HG02759 (cell line): ENCODE measurements around the gene CCL27.

Source experiments
- ATAC-seq: cut with Tn5 transposase; IDR thresholded peaks from one replicate; pipeline ENCODE4 v1.9.1; 2021; ENCODE audit warnings: mild to moderate bottlenecking, moderate library complexity; ENCODE audit not compliant: unreplicated experiment

CCL27 gene

GRCh38 chr9:34685591-34685990, 23.1 kb upstream of the CCL27 start:
- no peak for ATAC-seq

DNA sequence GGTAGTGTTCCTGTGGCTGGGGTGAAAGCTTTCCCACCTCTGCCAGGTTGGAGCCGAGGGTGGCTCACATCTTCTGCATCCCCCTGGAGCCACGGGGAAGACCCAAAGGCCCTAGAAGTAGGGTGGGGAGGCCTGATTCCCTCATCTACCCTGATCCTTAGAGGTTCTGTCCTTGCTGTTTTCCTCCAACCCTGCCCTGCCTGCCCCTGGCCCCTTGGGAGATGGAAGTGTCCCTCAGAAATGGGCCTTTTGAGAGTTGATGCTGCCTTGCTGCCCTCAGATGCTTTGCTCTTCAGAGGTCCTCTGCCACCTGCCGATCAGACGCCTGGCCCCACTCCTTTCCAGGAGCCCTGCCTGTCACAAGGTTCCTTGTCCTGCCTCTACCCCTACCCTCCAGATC, 22.4 kb upstream of the CCL27 start:
- no peak for ATAC-seq

GRCh38 chr9:34684145-34684544, 21.7 kb upstream of the CCL27 start:
- ATAC-seq: no peak

DNA sequence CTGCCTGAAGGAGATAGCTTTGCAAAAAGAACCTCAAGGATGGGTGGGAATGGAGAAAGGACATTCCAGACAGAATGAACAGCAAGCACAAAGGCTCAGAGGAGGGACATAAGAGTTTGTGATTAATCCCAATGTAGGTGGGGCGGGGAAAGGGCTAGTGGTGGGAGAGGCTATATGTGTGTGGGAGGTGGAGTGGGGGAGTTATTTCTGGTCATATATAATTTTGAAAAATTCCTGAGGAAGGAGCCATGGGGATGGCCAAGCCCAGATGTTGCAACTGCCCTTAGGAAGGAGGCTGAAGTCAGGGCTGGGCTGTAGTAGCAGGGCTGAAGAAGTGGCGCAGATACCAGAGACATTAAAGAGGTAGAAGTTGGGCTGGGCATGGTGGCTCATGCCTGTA, 13.4 kb upstream of the CCL27 start:
- no peak for ATAC-seq

- no peak for ATAC-seq
These were observed 12.7 kb upstream of the CCL27 start for GRCh38 chr9:34675048-34675714.

DNA sequence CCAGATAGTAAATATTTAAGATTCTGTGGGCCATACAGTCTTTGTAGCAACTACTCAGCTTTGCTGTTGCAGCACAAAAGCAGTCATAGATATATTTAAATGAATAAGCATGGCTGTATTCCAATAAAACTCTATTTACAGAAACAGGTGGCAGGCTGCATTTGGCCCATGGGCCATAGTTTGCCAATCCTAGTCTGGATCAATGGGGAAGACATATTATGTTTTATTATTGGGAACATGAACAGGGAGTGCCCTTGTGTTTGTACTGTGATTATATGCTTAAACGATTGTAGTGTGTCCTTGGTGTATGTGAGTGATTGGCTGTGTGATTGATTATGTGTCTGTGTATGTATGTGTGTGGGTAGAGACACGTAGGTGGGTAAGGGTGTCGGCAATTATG, 12.0 kb upstream of the CCL27 start:
- no peak for ATAC-seq

- no peak for ATAC-seq
These were observed 8.8 kb upstream of the CCL27 start for GRCh38 chr9:34671307-34671706.

- no peak for ATAC-seq
These were observed 7.5 kb upstream of the CCL27 start for GRCh38 chr9:34669809-34670562.

DNA sequence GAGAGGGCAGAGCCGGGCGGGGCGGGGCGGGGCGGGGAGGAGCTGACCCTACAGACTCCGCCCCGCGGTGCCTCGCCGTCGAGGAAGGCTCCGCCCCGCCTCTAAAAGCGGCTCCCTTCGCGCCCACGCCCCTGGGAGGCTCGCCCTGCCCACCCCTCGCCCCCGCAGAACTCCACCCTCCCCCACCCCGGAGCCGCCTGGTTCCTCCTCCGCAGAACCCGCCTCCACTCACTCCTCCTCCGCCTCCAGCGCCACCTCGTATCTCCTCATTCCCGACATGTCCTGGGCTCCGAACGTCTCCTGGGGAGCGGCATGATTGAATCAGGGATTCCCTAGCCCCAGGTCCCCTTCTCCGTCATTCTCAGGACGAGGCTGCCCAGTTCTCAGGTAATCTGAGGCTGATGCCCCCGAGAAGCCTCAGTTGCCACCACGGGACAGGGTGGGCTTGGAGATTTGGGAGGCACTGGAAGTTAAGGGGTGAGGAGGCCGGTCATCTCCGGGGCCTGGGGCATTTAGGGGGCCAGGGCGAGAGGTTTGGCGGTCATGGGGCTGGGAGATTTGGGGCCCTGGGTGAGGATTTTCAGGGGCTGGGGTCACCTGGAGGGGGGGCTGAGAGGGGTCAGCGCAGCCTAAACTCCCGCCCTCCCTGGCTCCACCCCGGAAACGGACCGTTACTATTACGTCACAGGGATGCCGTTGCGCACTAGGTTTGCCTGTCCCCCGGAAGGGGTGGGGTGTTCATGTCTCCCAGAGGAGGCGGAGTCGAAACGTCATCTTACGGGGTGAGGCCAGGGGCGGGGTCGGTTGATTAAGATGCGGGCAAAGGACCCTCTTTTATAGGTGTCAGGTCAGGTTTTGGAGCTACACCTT, 3.2 kb upstream of the CCL27 start:
- ATAC-seq: peak; percentile 77

DNA sequence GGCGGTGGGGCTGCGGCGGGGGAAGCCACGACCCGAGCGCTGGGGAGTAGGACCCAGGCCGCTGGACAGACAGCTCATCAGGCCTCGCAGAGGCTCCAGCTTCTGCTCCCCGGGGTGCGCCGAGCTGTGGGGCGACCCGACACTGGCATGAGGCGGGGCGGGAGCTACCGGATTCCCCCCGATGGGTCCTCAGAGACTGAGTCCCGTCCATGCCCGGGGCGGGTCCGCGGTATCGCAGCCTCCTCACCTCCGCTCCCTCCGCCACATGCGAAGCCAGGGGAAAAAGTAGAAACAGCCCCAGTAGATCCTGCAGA, 2.6 kb upstream of the CCL27 start:
- peak; percentile 21 for ATAC-seq

DNA sequence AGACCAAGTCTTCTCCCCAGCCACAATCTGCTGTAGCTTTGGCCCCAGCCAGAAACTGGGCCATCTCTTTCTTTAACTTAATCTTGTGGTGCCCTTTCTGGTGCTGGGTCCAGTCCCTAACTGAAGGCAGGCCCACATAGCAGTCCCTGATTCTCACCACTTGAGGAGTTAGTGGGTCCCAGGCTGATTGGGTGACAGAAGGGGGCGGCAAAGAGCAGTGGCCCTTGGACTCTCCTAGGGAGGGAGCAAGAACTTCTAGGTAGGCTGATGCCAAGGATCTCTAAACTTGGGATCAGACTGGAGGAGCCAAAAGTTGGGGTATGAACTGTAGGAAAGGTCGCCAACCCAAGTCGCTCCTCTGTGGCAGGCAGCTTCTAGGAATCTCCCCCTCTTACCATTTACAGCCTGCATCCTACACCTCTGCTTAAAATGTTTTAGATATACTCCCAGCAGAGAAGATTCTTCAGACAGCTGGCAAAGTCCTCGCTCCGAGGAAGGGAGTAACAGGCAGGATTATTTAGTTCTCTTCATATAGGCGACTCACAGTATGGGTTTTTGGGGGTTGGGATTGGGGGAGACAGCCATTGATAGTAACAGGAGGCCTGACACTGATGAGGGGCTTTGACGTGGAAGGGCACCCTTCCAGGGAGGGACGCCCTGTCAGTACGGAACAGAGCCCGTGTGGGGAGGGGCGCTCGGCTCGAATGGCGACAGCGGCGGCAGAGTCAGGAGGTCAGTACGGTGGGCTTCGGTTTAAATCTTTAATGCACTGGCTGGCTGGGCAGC, 2.0 kb upstream of the CCL27 start:
- ATAC-seq: peak; percentile 53

- ATAC-seq: no peak
These were observed 797 bp upstream of the CCL27 start for GRCh38 chr9:34663303-34663605.

DNA sequence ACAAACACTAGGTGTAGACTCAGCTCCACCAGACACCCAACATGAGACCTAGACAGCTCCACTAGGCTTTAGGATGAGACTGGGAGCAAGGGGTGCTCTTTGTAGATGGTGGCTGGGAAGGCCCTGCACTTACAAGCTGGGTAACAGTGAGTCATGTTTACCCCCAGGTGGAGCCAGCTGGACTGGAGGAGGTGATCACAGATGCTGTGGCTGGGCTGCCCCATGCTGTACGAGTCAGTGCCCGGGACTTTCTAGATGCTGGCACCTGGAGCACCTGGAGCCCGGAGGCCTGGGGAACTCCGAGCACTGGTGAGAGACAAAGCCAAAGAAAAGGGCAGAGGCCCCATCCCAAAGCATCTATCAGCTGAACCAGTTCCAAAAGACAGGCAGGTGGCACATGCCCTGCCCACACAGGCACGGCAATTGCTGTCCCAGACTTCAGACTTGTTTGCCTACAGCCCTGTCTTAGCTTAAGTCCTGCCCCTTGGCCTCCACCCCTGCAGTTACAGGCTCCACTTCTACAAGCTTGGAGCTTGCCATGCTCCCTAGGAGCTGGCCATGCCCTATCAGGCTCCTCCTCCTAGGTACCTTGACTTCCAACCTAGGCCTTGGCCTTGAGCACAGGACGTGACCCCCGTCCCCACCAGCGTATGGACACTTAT, 2.7 kb downstream of the CCL27 start:
- ATAC-seq: no peak

DNA sequence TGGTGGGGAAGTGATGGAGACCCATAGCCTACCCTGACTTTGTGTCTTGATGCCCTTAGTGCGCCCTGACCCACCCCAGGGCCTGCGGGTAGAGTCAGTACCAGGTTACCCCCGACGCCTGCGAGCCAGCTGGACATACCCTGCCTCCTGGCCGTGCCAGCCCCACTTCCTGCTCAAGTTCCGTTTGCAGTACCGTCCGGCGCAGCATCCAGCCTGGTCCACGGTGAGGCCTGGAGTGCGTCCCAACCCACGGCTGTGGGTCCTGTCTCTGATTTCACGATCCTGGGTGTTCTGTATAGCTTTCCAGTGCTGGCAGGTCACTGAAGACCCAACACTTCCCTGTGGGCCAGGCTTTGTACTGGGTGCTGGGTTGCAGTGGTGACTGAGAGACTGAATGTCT, 4.0 kb downstream of the CCL27 start:
- ATAC-seq: no peak

GRCh38 chr9:34656992-34657391, 5.5 kb downstream of the CCL27 start:
- ATAC-seq: no peak

- no peak for ATAC-seq
These were observed 7.1 kb downstream of the CCL27 start for GRCh38 chr9:34655394-34655793.

- no peak for ATAC-seq
These were observed 8.0 kb downstream of the CCL27 start for GRCh38 chr9:34654323-34655051.

DNA sequence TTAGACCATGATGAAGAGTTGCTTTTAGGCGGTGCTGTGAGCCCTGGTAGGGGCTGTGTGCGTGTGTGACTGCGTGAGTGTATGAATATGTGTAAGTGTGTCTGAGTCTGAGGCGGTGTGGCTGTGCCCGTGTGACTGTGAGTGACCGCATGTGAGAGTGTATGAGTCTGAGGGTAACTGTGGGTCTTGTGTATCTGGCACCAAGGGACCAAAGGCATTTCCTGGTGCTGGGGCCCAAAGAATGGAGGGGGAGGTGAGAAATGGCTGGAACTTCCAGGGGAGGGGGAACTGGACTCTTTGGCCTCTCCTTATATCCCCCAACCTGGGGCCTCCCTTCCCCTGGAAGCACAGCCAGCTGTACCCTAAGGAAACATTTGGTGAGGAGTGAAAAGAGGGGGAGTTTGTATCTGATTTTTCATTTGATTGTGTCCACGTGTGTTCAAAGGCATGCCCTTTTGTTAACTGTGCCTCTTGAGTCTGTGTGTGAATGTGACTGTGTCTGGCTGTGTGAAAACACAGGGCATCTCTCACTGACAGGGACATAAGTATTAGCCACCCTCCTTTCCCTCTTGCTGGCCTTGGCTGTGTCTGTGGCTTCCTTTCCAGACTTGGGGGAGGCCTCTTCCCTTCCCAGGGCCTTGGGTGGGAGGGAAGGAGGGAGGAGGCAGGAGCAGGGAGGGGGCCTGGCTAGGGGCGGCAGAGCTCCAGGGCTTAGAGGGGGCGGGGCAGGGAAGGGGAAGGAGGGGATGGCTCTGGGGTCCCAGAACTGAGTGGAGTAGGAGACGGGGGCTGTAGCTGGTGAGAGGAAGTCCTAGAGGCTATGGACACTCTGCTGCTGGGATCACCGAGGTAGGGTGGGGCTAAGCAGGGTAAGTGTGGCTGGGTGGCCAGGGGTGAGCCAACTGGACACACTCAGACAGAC, 9.0 kb downstream of the CCL27 start:
- ATAC-seq: no peak

GRCh38 chr9:34652602-34653000, 9.9 kb downstream of the CCL27 start:
- no peak for ATAC-seq
